Suppressor macrophage (primary cell): ENCODE results near the gene ASPG.

Experiments used
- DNase-seq, 4 experiments: peaks; one replicate each; pipeline ENCODE4 v3.0.0-alpha.2; 2020 to 2022

ASPG gene

DNA sequence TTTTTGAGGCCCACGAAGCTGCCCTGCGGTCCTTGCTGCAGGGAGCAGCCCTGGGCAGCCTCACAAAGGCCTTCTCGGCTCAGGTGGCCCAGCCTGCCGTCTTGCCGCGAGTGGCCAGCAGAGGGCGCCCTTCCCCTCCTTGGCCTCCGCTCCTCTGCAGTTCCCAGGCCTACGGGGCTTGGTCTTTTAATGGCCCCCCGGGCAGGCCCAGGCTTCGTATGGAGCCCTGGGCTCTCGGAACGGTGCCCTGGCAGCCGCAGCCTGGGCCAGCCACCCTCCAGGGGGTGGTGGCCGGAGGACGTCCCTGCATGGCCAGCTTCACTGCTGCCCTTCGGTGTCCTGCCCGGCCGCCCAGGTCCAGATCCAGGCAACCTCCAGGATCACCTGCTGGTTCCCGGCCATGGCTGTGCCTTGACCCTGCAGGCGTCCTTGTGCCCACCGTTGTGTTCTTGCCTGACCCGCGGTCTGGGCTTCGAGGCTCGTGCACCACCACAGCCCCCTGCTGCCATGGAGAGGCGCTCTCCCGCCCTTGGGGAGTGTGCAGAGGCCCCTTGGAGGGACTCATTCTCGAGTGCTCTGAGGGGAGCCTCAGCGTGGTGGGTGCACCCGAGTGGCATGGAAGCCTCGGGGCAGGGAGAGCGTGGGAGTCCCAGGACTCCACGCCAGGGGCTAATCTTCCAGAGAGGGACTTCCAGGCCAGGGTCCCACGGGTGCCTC lies 9.4 kb downstream of the ASPG start:
- DNase-seq: peak; percentile 57 to 82 (median 72)

DNA sequence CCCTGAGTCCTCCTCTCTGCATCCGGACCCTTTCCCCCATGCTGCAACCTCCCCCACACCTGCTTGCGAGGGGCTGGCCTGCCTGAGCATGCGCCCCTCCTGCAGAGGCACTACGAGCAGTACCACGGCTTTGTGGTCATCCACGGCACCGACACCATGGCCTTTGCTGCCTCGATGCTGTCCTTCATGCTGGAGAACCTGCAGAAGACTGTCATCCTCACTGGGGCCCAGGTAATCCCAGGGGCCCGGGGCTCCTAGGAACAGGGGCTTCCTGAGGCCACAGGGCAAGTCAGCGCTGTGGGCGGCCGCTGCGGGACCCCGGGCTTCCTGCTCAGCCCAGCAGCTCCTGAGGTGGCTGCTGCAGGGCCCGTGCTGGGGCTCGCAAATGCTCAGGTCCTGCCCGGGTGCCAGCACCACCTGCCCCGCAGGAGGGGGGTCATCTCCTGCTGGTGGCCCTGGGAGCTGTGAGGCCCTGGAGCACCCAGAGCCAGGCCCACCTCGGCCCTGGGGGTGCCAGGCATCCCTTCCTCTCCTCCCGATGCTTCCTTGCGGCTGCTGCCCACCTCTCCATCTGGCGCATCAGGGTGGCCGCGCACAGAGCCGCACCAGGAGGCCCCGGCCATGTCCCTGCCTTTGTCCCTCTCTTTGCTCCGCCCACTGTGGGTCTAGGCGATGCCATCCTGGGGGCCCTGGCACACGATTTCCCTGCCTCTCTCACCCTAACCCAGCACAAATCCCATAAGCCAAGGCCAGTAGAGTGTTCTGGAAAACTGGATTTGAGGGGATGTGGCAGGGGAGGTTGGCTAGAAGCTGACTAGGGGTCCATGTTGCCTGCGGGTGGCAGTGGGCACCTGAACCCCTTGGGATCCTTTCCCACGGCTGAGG lies 10.2 kb downstream of the ASPG start:
- no peak for DNase-seq

DNA sequence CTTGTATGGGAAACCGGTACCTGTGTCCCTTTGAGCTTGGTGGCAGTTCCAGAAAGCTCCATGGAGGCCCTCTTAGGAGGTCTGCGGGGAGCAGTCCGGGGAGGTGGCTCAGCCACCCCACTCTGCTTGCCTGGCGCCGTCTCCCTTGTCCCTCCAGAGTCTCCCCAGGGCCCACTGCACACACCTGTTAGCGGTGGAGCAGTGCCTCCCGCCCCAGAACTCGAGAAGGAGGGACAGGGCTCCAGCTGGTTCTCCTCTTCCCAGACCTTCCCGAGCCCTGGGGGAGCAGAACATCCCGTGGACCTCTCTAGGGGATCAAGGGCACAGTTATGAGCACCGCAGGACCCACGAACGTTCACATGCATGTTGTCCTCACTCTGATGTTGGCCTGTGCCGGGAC lies 10.8 kb downstream of the ASPG start:
- DNase-seq: no peak

DNA sequence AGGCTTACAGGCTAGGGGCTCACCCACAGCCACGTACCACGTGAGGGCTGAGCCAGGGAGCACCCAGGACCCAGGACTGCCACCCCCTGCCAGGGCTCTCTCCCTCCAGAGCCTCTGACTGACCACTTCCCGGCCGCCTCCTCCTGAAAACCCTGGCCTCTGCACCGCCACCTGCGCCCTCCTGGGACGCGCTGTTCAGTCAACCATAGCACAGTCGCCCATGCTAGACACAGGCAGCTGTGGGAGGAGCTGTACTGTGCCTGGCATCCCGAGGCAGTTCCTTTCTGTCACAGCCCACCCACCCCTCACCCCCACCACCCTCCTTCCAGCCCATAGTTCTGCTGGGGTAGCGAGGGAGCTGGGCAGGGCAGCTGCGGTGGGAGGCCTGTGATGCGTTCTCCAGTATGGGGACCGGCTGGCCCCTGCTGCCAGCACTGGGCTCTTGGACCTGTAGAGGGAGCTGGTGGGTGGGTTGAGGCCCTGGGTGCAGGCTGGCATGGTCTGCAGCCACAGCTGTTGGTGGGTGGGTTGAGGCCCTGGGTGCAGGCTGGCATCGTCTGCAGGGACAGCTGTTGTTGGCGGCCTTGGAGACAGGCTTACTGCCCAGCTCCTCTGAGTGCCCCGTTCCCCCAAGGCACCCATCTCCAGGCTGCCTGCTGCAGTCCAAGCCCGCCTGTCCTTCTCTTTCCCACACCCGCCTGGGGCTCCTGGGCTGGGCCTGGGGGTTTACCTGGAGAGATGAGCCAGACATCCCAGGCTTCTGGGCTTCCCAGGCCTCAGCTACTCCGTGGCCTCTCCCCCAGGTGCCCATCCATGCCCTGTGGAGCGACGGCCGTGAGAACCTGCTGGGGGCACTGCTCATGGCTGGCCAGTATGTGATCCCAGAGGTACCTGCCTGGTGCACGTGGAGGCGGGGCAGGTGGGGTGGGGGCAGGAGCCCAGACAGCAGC lies 11.5 kb downstream of the ASPG start:
- no peak for DNase-seq

- no peak for DNase-seq
These were observed 13.0 kb downstream of the ASPG start for GRCh38 chr14:104098272-104099095.

DNA sequence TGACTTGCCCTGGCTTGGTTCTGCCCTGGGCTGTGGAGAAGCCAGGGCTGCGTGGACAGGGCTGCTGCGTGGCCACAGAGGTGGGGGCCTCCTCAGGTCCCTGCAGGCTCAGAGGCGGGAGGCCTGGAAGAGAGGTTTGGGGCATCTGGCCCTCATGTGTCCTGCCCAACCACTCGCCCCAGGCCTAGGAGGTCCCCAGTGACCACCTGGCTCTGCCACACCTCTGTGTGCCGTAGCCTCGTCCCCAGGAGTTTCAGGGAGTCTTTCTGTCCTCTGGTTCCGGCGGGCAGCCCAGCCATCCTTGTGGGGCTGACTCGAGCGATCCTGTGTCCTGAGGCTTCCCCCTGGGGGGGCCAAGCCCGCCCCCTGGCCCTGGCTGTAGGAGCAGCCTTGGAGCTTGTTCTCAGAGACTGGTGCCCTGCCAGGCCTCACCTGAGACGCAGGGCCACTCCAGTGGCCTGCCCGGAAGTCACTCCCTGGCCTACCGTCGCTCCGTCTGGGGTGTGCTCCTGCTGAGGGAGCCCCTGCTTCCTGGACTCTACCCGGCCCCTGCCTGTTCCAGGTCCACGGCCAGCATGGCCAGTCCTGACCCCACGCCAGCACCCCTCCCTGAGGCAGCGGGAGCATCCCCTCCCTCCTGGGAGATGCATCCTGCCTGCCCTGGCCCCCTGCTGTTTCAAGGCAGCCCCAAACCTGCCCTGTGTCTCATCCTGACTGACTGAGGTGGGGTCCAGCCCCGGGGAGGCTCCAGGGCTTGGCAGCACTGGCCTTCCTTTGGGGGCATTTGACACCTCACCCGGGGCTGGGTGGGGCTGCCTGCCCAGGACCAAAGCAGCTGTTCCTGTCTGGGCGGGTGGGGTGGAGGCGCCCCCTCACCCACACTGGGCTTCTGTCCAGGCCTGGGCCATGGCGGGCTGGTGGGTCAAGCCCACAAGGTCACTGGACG lies 13.9 kb downstream of the ASPG start:
- no peak for DNase-seq

GRCh38 chr14:104100171-104101085 lies 14.9 kb downstream of the ASPG start:
- peak in 1 of 4 experiments; percentile 1 for DNase-seq

DNA sequence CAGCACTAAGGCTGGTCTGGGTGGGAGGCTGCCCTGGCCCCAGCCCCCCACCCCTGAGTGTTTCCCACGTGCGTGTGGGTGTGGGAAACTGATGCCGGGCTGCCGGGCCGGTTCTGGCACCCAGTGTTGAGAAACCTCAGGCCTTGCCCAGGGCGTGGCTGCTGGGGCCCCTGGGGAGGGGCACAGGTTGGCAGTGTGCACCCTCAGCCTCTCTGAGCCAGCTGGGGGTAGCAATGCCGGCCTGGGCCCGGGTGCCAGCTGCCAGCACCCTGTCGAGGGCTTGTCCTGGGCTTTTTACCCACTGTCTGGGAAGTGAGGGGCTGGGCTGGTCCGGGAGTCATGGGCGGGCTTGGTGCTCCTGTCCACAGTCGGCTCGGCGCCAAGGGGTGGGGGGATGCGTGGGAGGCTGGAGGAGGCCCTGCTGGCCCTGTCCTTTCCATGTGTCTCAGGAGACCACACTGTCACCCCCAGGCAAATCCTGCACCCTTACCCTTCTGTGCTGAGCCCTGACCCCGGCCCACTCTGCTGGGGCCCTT lies 15.7 kb downstream of the ASPG start:
- DNase-seq: no peak

- no peak for DNase-seq
These were observed 16.3 kb downstream of the ASPG start for GRCh38 chr14:104101651-104102281.

GRCh38 chr14:104102282-104102914 lies 16.9 kb downstream of the ASPG start:
- no peak for DNase-seq

- no peak for DNase-seq
These were observed 17.6 kb downstream of the ASPG start for GRCh38 chr14:104103061-104103445.

DNA sequence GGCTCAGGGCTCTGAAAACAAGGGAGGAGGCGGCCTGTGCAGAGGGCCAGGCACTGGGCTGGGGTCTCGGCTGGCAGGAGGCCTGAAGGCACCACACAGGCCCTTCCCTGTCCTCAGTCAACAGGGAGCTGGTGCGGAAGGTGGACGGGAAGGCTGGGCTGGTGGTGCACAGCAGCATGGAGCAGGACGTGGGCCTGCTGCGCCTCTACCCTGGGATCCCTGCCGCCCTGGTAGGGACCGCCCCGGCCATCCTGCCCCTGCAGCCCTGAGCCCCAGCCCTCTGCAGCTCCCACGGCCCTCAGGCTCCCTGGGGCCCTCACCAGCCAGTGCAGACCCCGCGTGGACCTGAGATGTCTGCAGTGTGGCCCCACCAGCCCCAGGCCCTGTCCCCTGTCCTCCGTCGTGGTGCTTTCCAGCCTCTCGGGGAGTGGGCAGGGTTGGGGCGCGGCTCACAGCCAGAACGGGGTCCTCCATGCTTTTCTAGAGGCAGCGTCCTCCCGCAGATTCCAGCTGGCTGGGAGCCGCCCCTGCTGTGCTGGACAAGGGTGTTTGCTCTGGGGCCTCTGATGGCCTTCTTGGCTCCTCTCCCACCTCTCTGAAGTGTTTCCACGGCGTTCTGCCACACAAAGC lies 18.1 kb downstream of the ASPG start:
- no peak for DNase-seq

DNA sequence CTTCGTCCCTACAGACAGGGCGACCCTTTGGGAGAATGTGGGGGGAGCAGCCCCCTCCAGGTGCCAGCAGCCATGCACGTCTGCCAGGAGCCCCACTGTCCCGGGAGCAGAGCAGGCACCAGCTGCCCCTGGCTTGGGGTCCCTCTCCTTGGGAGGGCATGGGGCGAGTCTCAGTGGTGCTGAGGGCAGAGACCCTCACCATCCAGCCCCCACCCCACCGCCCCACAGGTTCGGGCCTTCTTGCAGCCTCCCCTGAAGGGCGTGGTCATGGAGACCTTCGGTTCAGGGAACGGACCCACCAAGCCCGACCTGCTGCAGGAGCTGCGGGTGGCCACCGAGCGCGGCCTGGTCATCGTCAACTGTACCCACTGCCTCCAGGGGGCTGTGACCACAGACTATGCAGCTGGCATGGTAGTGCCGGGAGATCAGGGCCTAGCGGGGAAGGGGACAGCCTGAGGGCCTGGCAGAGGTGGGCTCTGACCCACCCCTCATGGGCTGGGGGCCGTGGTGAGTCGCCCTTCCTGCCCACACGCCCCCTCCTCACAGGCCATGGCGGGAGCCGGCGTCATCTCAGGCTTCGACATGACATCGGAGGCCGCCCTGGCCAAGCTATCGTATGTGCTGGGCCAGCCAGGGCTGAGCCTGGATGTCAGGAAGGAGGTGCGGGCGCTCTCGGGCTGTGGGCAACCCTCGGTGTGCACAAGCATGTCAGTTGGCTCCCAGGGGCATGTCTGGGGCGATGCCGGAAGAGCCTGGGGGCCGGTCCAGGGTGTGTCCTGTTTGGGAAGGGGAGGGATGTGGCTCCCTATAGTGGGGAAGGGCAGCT lies 18.8 kb downstream of the ASPG start:
- no peak for DNase-seq

GRCh38 chr14:104105071-104105821 lies 19.7 kb downstream of the ASPG start:
- DNase-seq: no peak

GRCh38 chr14:104105822-104106470 lies 20.4 kb downstream of the ASPG start:
- no peak for DNase-seq
